AG09309 (cell line): ENCODE results near the gene TTLL11.

Experiments used
- DNase-seq: peaks from one replicate; pipeline ENCODE4 v3.0.0-alpha.2; 2010; ENCODE audit warnings: low read depth
- H3K4me3 ChIP-seq: 2 replicates; pipeline ENCODE4 v1.5.1; 2011; ENCODE audit warnings: mild to moderate bottlenecking, low read depth, low read length, moderate library complexity; ENCODE audit not compliant: control insufficient read depth
- TF ChIP-seq, protein P1 (sequence below): IDR thresholded peaks from 2 replicates; pipeline ENCODE4 v1.5.1; 2011; ENCODE audit warnings: mild to moderate bottlenecking, low read depth, low read length, inconsistent platforms; ENCODE audit not compliant: insufficient read depth, control insufficient read depth; ENCODE audit errors: missing control alignments

The TTLL11 gene

DNA sequence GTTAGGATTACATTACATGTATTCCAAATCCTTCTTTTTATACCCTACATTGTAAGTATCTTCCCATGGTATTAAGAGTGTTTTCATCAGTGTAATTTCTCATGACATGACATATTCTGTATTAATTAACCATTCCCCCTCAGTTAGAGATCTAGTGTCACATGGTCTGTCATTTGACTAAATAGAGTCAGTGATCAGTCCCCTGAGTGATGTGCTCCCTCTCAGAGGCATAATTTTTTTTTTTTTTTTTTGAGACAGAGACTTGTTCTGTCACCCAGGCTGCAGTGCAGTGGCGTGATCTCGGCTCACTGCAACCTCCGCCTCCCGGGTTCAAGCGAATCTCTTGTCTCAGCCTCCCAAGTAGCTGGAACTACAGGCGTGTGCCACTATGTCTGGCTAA, 218.6 kb downstream of the TTLL11 start:
- TF ChIP-seq, protein P1, sequence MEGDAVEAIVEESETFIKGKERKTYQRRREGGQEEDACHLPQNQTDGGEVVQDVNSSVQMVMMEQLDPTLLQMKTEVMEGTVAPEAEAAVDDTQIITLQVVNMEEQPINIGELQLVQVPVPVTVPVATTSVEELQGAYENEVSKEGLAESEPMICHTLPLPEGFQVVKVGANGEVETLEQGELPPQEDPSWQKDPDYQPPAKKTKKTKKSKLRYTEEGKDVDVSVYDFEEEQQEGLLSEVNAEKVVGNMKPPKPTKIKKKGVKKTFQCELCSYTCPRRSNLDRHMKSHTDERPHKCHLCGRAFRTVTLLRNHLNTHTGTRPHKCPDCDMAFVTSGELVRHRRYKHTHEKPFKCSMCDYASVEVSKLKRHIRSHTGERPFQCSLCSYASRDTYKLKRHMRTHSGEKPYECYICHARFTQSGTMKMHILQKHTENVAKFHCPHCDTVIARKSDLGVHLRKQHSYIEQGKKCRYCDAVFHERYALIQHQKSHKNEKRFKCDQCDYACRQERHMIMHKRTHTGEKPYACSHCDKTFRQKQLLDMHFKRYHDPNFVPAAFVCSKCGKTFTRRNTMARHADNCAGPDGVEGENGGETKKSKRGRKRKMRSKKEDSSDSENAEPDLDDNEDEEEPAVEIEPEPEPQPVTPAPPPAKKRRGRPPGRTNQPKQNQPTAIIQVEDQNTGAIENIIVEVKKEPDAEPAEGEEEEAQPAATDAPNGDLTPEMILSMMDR, result no peak

DNA sequence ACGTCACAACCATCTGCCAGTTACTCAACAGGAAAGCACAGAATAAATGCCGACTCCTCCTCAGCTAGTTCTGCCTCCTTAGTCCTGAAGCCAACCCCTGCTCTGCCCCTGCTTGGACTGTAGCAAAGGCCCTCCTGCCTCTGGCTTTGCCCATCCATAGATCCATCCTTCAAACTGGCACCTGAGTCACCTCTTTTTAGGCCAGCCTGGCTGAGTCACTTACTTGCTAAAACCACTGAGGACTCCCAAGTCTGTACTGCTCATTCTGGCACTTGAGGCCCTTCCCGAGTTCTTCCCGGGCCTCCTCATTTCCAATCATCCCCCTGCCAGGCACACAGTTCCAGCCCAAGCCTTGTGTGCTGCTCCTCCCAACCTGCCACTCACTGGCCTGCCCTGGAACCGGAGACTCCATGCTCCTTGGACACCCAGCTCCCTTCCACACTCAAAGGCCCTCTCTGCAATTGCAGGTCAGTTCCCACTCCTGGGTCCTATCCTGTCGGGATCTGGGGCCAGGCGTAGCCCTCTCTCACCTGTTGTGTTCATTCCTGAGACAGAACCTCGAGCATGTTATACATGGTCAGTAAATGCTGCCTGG, 221.6 kb downstream of the TTLL11 start:
- TF ChIP-seq, protein P1, result no peak
- DNase-seq, result no peak
- H3K4me3 ChIP-seq, result no peak overlapping the region

More for the DNA sequence above, 218.6 kb downstream of the TTLL11 start:
- DNase-seq, result no peak
- no peak overlapping the region for H3K4me3 ChIP-seq

DNA sequence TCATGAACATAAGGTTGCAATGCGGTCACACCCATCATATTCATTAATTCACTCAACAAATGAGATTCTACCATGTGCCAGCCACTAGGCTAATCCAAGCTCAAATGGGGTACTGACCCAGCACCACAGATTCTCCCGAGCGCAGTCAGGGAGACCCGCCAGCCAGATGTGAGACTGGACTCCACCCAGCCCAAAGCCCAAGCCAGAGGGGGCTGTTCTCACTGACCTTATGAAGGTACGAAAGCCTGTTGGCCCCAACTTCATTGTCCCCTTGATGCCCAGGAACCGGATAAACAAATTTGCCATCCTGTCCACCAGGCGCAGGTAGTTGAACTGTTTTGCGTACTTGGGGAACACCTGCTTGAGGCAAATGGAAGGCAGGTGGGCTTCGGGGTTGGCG, 222.8 kb downstream of the TTLL11 start:
- no peak for DNase-seq
- no peak overlapping the region for H3K4me3 ChIP-seq

DNA sequence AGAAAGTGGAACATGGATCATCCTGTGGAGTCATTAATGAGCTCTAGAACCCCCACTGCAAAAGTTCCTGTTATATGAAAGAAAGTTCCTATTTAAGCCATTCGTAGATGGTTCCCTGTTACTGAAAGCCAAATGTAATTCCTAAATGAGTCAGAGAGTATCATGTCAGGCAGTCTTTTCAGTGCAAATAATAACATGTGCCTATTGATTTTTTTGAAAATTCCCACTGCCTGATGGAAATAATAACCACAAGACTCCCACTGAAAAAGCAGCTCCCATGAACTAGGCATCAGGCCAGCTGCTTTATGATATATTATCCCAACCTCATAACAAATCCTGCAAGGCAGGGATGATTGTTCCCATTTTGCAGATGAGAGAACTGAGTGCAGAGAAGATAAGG, 224.5 kb downstream of the TTLL11 start:
- DNase-seq, result no peak
- H3K4me3 ChIP-seq, result no peak overlapping the region
- TF ChIP-seq, protein P1, result no peak

More for the DNA sequence above, 222.8 kb downstream of the TTLL11 start:
- TF ChIP-seq, protein P1, result no peak

DNA sequence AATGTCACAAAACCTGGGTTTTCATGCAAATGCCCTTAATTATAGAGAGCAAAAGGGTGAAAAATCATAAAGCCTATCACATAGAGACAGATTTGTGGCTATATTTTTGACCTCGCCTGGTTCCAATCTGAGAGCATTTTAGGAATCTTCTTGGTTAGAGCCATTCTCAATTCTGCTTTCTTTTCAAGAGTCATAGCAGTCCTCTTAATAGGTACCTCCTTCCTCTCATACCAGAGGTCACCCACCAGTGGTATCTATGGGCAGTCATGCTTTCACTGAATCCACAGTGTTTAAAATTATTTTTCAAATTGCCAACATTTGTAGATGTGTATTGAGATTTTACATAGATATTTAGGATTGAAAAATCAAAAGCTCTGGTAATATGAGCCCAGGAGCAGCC, 226.2 kb downstream of the TTLL11 start:
- H3K4me3 ChIP-seq, result no peak overlapping the region
- TF ChIP-seq, protein P1, result no peak
- no peak for DNase-seq

DNA sequence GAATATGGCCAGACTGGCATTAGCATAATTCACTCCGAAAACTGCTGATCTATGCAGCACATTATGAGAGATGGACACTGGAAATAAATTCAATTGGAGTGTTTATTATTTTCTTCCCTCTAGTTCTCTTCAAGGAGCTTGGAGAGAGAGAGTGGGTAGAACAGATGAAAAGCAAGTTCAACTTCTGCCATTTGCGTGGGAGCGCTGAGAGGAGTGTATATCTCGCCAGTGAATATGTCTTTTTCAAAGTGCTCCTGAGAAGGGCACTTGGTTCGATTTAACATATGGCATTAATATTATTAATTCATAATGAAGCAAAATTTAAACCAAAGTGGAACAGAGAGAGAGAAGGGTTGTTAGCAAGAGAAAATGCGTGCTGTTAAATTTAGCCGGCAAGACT, 227.2 kb downstream of the TTLL11 start:
- TF ChIP-seq, protein P1, result no peak
- DNase-seq, result no peak
- H3K4me3 ChIP-seq, result no peak overlapping the region
